ENCODE measurements around the gene ALG12. TPM values are rescaled to one million over a fixed set of nuclear protein-coding genes. Genes with fewer than 3 reads are reported as not detected.
A peak's percentile ranks its signal among the peaks of the same experiment; 100 is the strongest.

ALG12 gene
- polyA plus RNA-seq, 3 donors: 7.2 to 9.5 (median 9.0) TPM

GRCh38 chr22:49866646-49867045 is 51.6 kb downstream of the ALG12 start:
- Mint-ChIP-seq H3K36me3 (peaks cover 39 to 52% of the 10 kb centered on the region in 2 donors), H3K27me3 (ENCODE audit: low read depth in 3 of 3) (no peaks in the 10 kb centered on the region), H3K4me1 (peaks cover 19% of the 10 kb centered on the region), H3K9me3 (peaks cover 26 to 56% (median 38%) of the 10 kb centered on the region in 7 donors), H3K27ac (peak overlapping the region in 1 of 7 donors; percentile 47), H3K4me3 (no peak overlapping the region)
- Histone ChIP-seq H3K4me2 (replicated peaks; ENCODE audit: extremely low read depth, low read length, poor library complexity, severe bottlenecking) (no peak overlapping the region), H3K4me1 (ENCODE audit: control insufficient read depth in 1 of 2, insufficient read depth in 2 of 2, low read length in 2 of 2) (peaks cover 10 to 15% of the 10 kb centered on the region in 2 donors), H3K36me3 (replicated peaks in 1 of 2; ENCODE audit: control insufficient read depth in 1 of 2, insufficient read depth in 2 of 2, low read length in 2 of 2) (peaks cover 0 to 28% of the 10 kb centered on the region in 2 donors), H3K9me3 (replicated peaks in 1 of 2; ENCODE audit: control insufficient read depth in 1 of 2, insufficient read depth in 1 of 2, low read length in 2 of 2) (peaks cover 44 to 48% of the 10 kb centered on the region in 2 donors), H4K20me1 (ENCODE audit: insufficient read depth, low read length) (peaks cover 72% of the 10 kb centered on the region), H3K4me3 (replicated peaks in 1 of 3; ENCODE audit: low read depth in 2 of 3, low read length in 3 of 3) (no peak overlapping the region), H3K27me3 (ENCODE audit: control insufficient read depth in 2 of 2, insufficient read depth in 2 of 2, low read length in 2 of 2) (no peaks in the 10 kb centered on the region), H3K27ac (ENCODE audit: low read depth in 1 of 2, low read length in 2 of 2) (no peak overlapping the region), H2AFZ (ENCODE audit: insufficient read depth, low read depth, low read length, poor library complexity, severe bottlenecking) (no peak overlapping the region), H3K9ac (ENCODE audit: insufficient read depth, low read length, poor library complexity, severe bottlenecking) (no peak overlapping the region), H3K79me2 (ENCODE audit: insufficient read depth, low read length) (peaks cover 100% of the 10 kb centered on the region)
- DNase-seq: no peak
- intact Hi-C loops (cut with micrococcal nuclease): no loop called here
- no peak for TF ChIP-seq CTCF (IDR thresholded peaks at IDR 0.05)
- WGBS (ENCODE audit: insufficient coverage): 100% methylated on average over 3 of the region's 8 CpGs

GRCh38 chr22:49866134-49866533 is 52.1 kb downstream of the ALG12 start:
- Histone ChIP-seq H3K4me2 (replicated peaks; ENCODE audit: extremely low read depth, low read length, poor library complexity, severe bottlenecking) (no peak overlapping the region), H3K27ac (ENCODE audit: low read depth in 1 of 2, low read length in 2 of 2) (no peak overlapping the region), H3K9ac (ENCODE audit: insufficient read depth, low read length, poor library complexity, severe bottlenecking) (no peak overlapping the region), H3K4me1 (ENCODE audit: control insufficient read depth in 1 of 2, insufficient read depth in 2 of 2, low read length in 2 of 2) (peaks cover 10 to 17% of the 10 kb centered on the region in 2 donors), H3K4me3 (replicated peaks in 1 of 3; ENCODE audit: low read depth in 2 of 3, low read length in 3 of 3) (no peak overlapping the region), H3K27me3 (ENCODE audit: control insufficient read depth in 2 of 2, insufficient read depth in 2 of 2, low read length in 2 of 2) (no peaks in the 10 kb centered on the region), H3K36me3 (replicated peaks in 1 of 2; ENCODE audit: control insufficient read depth in 1 of 2, insufficient read depth in 2 of 2, low read length in 2 of 2) (peaks cover 0 to 28% of the 10 kb centered on the region in 2 donors), H3K79me2 (ENCODE audit: insufficient read depth, low read length) (peaks cover 100% of the 10 kb centered on the region), H4K20me1 (ENCODE audit: insufficient read depth, low read length) (peaks cover 74% of the 10 kb centered on the region), H2AFZ (ENCODE audit: insufficient read depth, low read depth, low read length, poor library complexity, severe bottlenecking) (no peak overlapping the region), H3K9me3 (replicated peaks in 1 of 2; ENCODE audit: control insufficient read depth in 1 of 2, insufficient read depth in 1 of 2, low read length in 2 of 2) (peaks cover 44 to 48% of the 10 kb centered on the region in 2 donors)
- no CpG with 5 or more reads among the region's 2 CpGs for WGBS (ENCODE audit: insufficient coverage)
- DNase-seq: no peak
- intact Hi-C loops (cut with micrococcal nuclease): no loop called here
- Mint-ChIP-seq H3K27me3 (ENCODE audit: low read depth in 3 of 3) (no peaks in the 10 kb centered on the region), H3K4me1 (peaks cover 22% of the 10 kb centered on the region), H3K4me3 (no peak overlapping the region), H3K27ac (no peak overlapping the region), H3K36me3 (peaks cover 39 to 52% of the 10 kb centered on the region in 2 donors), H3K9me3 (peaks cover 26 to 56% (median 38%) of the 10 kb centered on the region in 7 donors)
- no peak for TF ChIP-seq CTCF (IDR thresholded peaks at IDR 0.05)

Data from CD14-positive monocyte (primary cell).